ENCODE results near the gene BEST2.

GRCh38 chr19:12791345-12792050, 39.9 kb downstream of the BEST2 start, which contains the start of gene JUNB:
- no peak for TF ChIP-seq EZH2 (IDR thresholded peaks at IDR 0.05; ENCODE audit: borderline replicate concordance, insufficient read depth, low read length, poor library complexity, severe bottlenecking)
- TF ChIP-seq EP300 (conservative IDR thresholded peaks at IDR 0.05; ENCODE audit: poor library complexity, severe bottlenecking), result peak; percentile 50

All from neural cell (in vitro differentiated cells).